ENCODE measurements around the gene PI4KA.
"Not testable (repeated sequence)": the region's sequence is repeated elsewhere in the genome, so short reads cannot be mapped to it uniquely, and the experiment has no call there.

Gene PI4KA

DNA sequence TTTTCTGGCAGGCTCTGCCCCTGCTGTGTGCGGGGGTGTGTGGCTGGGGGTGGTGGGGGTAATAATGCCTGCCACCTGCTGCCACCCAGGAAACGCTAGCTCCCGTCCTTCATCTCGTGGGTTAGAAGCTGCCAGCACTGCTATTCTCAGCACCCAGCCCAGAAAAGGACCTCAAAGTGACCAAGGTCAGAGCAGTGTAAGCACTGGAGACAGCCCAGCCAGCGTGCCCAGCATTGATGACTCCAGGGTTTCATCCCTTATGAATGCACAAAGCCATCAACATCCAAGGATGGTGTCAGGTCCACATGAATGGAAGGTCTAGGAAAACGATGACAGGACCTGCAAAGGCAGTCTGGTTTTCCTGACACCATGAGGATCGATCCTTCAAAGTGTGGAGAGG is 140.6 kb downstream of the PI4KA start:
- not testable (repeated sequence) for DNase-seq

GRCh38 chr22:20717213-20717866 is 141.3 kb downstream of the PI4KA start:
- not testable (repeated sequence) for DNase-seq

GRCh38 chr22:20713116-20713515 is 145.5 kb downstream of the PI4KA start:
- not testable (repeated sequence) for DNase-seq

GRCh38 chr22:20709966-20710365 is 148.6 kb downstream of the PI4KA start:
- DNase-seq = not testable (repeated sequence)

DNA sequence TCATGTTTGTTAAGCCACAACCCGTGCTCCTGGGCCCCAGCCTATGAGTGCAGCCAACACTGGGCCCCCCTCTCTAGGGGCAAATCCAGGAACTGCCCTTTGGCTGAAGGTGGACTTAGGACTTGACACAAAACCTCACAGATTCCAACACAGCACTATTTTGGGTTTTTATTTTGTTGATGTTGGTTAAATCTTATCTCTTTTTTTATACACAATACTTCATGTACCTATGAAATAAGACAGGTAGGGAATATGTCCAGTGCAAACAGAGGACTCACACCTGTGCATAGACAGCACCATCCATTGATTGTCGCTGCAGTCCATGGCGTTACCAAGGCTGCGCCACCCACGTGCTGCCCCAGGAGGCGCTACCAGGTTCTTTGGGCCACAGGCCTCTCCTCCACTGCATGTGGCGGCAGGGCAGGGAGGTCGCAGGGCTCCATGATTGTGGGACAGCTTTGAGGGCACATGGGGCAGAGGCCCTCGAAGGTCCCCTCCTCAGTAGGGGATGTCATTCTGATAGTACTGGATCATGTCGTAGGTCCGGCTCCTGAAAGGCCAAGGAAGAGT is 151.0 kb downstream of the PI4KA start:
- not testable (repeated sequence) for DNase-seq

- DNase-seq = not testable (repeated sequence)
Observed at GRCh38 chr22:20703816-20704609, 154.6 kb downstream of the PI4KA start.

DNA sequence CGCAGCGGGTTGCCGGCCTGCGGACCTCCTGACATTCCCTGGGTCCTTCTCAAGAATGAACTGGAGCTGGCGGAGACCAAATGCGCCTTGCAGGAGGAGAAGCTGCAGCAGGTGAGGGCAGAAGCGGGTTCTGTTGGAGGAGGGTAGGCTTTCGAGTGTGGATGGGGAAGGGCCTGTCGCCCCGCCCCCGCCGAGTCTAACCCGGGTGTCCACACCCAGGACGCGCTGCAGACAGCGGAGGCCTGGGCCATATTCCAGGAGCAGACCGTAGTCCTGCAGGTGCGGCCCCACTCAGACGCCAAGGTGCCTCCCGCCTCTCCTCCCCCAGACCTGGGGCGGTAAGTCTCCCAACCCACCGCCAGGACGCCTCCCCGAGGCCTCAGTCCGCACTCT is 155.2 kb downstream of the PI4KA start:
- DNase-seq = not testable (repeated sequence)

DNA sequence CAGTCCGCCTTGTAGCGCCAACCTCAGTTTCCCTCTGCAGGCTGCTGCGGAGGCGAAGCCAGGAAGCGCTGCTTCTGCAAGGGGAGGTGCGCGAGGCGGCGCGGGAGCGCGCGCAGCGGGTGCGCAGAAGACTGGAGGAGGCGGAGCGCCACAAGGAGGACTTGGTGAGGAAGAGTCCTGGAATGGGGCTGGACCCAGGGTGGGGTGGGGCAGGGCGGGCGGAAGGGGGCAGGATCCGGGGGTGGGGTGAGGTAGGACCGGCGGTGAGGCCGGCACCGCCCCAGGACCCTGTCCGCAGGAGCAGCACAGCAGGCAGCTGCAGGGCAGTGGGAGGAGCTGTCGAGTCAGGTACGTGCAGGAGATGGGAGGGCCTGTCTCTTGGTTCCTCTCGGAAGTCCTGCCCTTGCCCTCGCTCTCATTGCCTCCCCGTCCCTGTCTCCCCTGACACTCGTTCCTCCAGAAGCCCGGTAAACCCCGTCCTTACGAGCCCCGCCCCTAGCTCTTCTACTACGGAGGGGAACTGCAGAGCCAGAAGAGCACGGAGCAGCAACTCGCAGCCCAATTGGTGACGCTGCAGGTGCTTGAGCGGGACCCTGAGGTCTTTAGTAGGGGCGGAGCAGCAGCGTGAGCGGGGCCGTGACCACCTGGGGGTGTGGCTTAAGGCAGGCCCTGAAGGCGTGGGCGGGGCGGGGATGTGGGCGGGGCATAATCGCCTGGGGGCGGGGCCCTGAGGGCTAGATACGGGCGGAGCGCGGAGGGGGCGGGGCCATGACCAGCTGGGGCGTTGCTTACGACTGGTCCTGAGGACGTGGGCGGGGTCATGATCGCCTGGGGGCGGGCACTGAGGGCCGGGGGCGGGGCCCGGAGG is 155.8 kb downstream of the PI4KA start:
- DNase-seq = peak; percentile 89

DNA sequence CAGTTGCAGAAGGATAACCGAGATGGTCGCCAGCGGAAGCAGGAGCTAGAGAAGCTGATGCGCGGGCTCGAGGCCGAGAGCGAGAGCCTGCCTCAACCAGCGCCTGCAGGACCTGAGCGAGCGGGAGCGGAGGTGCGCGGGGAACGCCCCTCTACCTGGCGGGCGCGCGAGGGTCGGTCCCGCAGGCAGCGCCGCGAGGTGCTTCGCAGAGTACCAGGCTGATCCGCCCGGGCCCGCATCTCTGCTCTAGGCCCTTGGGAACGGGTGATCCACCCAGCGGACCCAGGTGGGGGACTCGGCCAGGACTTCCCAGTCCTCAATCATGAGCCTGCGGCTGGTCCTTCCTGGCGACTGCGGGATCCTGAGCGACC is 156.5 kb downstream of the PI4KA start:
- DNase-seq = not testable (repeated sequence)

DNA sequence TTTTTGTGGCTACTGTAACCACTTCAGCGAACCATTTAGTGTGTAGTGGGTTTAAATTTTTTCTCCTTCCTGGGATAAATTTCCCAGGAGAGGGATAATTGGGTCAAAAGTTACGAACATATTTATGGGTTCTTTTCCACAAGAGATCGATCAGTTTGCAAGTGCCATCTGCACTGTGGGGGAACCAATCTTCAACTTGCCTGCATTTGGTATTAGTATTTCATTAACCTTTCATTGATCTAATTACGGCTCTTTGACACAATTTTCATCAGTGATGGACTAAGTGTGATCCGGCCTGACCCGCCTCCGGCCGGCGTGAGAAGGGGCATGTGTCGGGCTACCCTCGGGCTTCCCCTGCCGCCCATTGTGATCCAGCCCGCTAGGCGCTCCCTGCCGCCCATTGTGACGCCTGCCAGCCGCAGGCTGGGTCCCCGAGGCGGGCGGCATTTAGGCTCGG is 156.9 kb downstream of the PI4KA start:
- not testable (repeated sequence) for DNase-seq

GRCh38 chr22:20700347-20700746 is 158.3 kb downstream of the PI4KA start:
- DNase-seq = not testable (repeated sequence)

- not testable (repeated sequence) for DNase-seq
Observed at GRCh38 chr22:20699856-20700255, 158.8 kb downstream of the PI4KA start.

- not testable (repeated sequence) for DNase-seq
Observed at GRCh38 chr22:20697481-20698113, 161.0 kb downstream of the PI4KA start.

DNA sequence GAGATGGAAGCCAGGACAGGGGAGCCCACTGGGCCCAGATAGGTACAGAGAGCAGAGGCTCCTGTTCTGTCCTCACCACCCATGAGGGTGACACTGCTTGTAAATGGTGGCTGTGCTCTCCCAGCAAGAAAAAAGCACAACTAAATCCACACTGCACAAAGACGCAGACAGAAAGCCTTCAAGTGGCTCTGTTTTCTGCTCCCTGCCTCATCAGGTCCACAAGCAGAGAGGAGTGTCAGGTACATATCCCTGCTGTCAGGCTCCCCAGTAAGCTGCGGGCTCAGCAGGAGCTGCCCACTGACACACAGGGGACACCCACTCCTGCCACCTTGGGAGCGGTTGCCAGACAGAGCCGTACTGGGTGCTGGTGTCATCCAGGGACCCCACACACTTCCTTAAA is 162.6 kb downstream of the PI4KA start:
- DNase-seq = not testable (repeated sequence)

- DNase-seq = not testable (repeated sequence)
Observed at GRCh38 chr22:20695205-20695604, 163.4 kb downstream of the PI4KA start.

DNA sequence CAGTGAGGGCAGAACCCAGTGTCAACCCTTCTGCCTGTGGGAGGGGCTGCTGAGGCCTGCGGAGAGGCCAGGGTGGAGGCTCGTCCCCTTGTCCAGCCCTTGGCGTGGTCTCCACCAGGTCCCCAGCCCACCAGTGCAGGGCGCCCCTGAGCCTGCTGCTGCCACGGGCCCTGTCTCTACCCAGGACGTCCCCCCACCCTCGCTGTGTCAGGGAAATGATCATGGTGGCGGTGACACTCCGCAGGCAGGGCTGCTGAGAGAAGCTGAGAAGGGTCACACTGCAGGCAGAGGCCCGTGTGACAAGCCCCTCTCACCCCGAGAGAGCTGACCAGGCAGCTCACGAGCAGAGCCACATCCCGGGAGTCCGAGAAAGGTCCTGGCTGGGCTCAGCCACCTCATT is 164.4 kb downstream of the PI4KA start:
- not testable (repeated sequence) for DNase-seq

DNA sequence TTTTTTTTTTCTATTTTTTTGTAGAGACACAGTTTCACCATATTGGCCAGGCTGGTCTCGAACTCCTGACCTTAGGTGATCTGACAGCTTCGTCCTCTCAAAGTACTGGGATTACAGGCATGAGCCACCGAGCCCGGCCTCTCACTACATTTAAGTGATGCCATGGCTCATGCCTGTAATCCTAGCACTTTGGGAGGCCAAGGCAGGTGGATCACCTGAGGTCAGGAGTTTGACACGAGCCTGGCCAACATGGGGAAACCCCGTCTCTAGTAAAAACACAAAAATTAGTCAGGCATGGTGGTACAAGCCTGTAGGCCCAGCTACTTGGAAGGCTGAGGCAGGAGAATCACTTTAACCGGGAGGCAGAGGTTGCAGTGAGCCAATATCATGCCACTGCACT is 165.7 kb downstream of the PI4KA start:
- not testable (repeated sequence) for DNase-seq

- DNase-seq = not testable (repeated sequence)
Observed at GRCh38 chr22:20690586-20691317, 167.9 kb downstream of the PI4KA start.

- DNase-seq = not testable (repeated sequence)
Observed at GRCh38 chr22:20687356-20688172, 171.0 kb downstream of the PI4KA start.

DNA sequence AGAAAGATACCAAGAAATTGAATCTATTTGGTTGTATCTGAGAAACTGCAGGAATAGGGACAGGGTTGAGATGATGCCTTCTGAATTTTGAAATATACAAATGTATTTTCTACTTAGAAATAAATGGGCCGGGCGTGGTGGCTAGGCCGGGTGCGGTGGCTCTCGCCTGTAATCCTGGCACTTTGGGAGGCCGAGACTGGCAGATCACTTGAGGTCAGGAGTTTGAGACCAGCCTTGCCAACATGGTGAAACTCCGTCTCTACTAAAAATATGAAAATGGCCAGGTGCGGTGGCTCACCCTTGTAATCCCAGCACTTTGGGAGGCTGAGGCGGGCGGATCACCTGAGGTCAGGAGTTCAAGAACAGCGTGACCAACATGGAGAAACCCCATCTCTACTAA is 172.8 kb downstream of the PI4KA start:
- not testable (repeated sequence) for DNase-seq
